ENCODE data around the gene NUDT2.

- TF ChIP-seq CTCF (IDR thresholded peaks at IDR 0.05), result no peak
- no peak for TF ChIP-seq POLR2A (IDR thresholded peaks at IDR 0.05)
These were observed 826 bp upstream of the NUDT2 start for GRCh38 chr9:34328500-34328986.
